ENCODE data around the gene XPO4. TPM values are rescaled to one million over a fixed set of nuclear protein-coding genes. Genes with fewer than 3 reads are reported as not detected.
A peak's percentile ranks its signal among the peaks of the same experiment; 100 is the strongest.
"Not testable (repeated sequence)": the region's sequence is repeated elsewhere in the genome, so short reads cannot be mapped to it uniquely, and the experiment has no call there.

Gene XPO4
- total RNA-seq, 1 donor from 2014 or later: 20.5 TPM

GRCh38 chr13:20877902-20878301 lies 24.6 kb downstream of the XPO4 start:
- Histone ChIP-seq H3K27ac (no peak overlapping the region), H3K4me3 (no peak overlapping the region), H3K4me1 (peaks cover 7% of the 10 kb centered on the region), H3K36me3 (no peaks in the 10 kb centered on the region), H3K9me3 (no peaks in the 10 kb centered on the region), H3K27me3 (no peaks in the 10 kb centered on the region)
- intact Hi-C loops (cut with DNase I): no loop called here
- TF ChIP-seq CTCF (IDR thresholded peaks at IDR 0.05): no peak
- ATAC-seq (no peak), DNase-seq (no peak)

- DNase-seq; H3K36me3 ChIP-seq; H3K9me3 ChIP-seq; H3K27me3 ChIP-seq; ATAC-seq; H3K4me3 ChIP-seq; H3K4me1 ChIP-seq; H3K27ac ChIP-seq; intact Hi-C loops (cut with DNase I): not testable (repeated sequence)
Measured at GRCh38 chr13:20876802-20877201, 25.7 kb downstream of the XPO4 start.

- intact Hi-C loops (cut with DNase I); H3K4me3 ChIP-seq; DNase-seq; H3K27ac ChIP-seq; H3K36me3 ChIP-seq; ATAC-seq; H3K4me1 ChIP-seq; H3K9me3 ChIP-seq; H3K27me3 ChIP-seq: not testable (repeated sequence)
Measured at GRCh38 chr13:20874439-20874838, 28.1 kb downstream of the XPO4 start.

GRCh38 chr13:20873348-20873747 lies 29.2 kb downstream of the XPO4 start:
- no peak for ATAC-seq
- intact Hi-C loops (cut with DNase I): no loop called here

GRCh38 chr13:20870829-20871228 lies 31.7 kb downstream of the XPO4 start:
- no peak for TF ChIP-seq CTCF (IDR thresholded peaks at IDR 0.05)
- no peak for ATAC-seq
- intact Hi-C loops (cut with DNase I): no loop called here

More at GRCh38 chr13:20873348-20873747, 29.2 kb downstream of the XPO4 start:
- Histone ChIP-seq H3K27me3 (no peaks in the 10 kb centered on the region), H3K4me1 (peaks cover 3% of the 10 kb centered on the region), H3K27ac (no peak overlapping the region), H3K4me3 (no peak overlapping the region), H3K36me3 (no peaks in the 10 kb centered on the region), H3K9me3 (no peaks in the 10 kb centered on the region)
- DNase-seq: no peak
- TF ChIP-seq CTCF (IDR thresholded peaks at IDR 0.05): no peak

GRCh38 chr13:20869540-20869939 lies 33.0 kb downstream of the XPO4 start:
- ATAC-seq: no peak

More at GRCh38 chr13:20870829-20871228, 31.7 kb downstream of the XPO4 start:
- DNase-seq: no peak
- H3K9me3 ChIP-seq: no peaks in the 10 kb centered on the region
- H3K27me3 ChIP-seq: no peaks in the 10 kb centered on the region
- H3K4me1 ChIP-seq: no peaks in the 10 kb centered on the region
- H3K36me3 ChIP-seq: no peaks in the 10 kb centered on the region
- H3K4me3 ChIP-seq: no peak overlapping the region
- H3K27ac ChIP-seq: no peak overlapping the region

More at GRCh38 chr13:20869540-20869939, 33.0 kb downstream of the XPO4 start:
- Histone ChIP-seq H3K4me1 (no peaks in the 10 kb centered on the region), H3K4me3 (no peak overlapping the region), H3K36me3 (no peaks in the 10 kb centered on the region), H3K27ac (no peak overlapping the region), H3K27me3 (no peaks in the 10 kb centered on the region), H3K9me3 (no peaks in the 10 kb centered on the region)
- intact Hi-C loops (cut with DNase I): no loop called here
- peak; percentile 19 for TF ChIP-seq CTCF (IDR thresholded peaks at IDR 0.05)
- DNase-seq: no peak

All from upper lobe of right lung (tissue), 1 donor.